ENCODE measurements around the gene DAZAP1.
A peak's percentile ranks its signal among the peaks of the same experiment; 100 is the strongest.

DAZAP1 gene

DNA sequence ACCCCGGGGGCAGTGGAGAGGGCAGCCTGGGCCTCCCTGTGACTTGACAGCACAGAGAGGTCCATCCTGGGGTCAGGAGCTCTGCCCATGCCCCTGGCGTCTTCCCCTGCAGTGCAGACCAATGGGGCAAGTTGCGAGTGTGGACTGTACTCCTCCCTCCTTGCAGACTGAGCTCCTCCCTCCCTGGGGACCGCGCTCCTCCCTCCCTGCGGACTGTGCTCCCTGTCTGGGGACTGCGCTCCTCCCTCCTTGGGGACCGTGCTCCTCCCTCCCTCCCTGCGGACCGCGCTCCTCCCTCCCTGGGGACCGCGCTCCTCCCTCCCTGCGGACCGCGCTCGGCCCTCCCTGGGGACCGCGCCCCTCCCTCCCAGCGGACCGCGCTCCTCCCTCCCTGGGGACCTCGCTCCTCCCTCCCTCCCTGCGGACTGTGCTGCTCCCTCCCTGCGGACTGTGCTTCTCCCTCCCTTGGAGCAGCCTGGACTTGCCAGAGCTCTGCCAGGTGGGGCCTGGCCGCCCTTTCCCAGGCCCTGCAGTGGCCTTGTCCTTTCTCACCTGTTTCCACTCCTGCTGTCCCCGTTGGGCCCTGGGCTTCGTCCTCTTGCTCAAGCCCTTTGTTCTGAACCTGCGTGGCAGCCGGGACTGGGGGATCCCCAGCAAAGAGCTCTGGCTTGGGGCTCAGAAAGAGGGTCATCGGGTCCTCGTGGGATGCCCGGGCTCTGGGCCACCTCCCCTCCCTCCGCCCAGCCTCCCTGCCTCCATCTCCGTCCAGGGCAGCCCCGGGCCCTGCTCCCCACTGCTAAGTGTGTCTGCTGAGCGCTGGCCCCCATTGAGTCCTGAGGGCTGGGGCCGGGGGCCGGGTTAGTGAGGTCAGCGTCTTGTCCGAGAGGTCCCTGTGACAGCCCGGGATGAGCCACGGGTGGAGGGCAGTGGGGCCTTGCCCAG lies 12.9 kb upstream of the DAZAP1 start:
- no peak for DNase-seq

DNA sequence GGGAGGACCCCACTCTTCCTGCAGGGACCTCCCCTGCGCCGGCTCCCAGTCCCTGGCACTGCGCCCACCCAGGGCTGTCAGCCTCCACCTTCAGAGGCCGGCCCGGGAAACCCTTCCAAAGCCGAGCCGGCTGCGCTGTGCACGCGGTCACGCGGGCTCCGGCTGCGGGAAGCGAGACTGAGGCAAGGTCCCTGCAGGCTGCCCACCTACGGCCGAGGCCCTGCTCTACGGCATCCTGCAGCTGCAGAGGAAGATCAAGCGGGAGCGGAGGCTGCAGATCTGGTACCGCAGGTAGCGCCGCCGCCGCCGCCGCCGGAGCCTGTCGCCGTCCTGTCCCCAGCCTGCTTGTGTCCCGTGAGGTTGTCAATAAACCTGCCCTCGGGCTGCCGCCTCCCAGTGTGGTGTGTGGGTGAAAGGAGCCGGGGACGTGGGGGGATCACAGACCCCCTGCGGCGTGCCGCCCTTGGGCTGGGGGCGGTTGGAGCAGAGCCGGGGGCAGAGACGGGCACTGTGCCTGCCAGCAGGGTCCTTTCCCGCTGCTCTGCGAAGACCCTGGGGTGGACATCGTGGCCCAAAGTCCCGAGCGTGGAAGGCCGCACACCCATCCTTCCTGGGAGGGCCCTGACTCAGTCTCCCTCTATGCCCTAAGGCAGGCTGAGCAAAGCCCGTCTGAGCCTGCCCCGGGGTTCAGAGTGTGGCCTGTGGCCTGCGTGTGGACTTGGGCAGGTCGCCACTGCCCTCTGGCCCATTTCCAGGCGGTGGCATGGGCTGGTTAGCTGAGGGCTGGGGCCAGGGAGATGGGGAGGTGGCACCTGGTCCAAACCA lies 12.0 kb upstream of the DAZAP1 start:
- DNase-seq, result no peak

DNA sequence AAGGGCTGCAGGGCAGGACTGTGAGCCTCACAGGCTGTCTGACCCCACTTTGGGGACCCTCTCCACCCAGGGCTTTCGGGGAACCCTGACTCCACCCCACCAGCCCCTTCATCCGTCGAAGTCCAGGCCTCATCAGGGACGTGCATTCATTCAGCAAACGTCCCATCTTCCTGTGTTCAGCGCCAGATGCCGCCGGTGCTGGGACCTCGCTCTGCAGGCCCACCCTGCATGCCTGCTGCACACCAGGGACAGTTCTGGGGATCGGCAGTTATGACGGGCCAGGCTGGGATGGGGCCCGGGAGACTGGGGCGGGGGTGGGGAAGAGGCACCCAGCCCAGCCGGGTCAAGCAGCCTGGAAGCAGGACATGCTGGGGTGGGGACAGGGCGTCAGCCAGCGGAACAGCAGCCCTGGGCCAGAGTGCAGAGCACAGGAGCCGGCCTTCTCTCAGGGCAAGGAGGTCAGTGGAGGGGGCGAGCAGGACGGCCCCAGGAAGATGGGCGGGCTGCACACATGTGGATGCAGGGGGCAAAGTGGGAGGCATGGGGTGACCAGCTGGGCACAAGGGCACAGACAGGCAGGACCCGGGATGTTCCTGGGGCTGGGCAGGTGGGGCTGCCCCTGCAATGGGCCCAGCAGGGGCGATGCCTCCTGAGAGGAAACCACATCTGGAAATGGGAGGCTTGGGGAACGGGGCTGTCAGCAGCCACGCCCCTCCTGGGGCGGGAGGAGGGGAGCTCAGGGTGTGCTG lies 11.2 kb upstream of the DAZAP1 start:
- DNase-seq, result no peak

DNA sequence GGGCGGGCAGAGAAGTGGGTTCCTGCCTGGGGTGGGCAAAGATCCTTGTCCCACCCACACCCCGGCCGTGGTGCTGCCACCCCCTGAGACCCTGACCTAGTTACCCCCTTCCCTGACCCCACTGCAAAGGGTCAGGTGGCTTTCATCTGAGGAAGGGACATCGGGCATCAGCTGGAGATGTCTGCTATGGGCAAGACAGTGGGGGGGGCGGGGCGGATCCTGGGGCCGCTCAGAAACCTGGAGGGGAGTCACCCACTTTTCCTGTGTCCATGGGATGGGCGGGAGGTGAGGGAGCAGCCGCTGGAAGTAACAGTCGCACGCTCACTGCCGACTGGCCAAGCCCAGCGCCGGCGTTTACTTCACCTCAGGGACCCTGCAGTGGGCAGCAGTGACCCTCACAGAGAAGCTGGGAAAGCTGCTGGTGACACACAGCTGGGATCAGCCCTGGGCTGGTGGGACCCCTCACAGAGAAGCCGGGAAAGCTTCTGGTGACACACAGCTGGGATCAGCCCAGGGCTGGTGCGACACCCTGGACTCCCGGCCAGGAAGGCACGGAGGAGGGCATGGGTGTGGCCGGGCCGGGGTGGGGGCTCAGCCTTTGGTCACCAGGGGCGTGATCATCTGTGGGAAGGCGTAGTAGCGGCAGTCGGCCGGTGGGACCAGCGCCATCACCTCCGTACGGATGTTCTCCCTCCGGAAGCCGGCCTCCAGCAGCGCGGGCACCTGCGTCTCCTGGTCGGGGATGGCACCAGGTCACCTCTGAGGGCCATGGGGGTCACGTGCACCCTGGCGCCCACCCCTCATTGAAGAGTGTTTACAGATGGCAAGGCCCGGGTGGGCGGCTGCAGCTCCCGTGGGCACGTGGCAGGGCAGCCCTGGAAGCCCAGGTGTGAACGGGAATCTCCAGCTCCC lies 10.4 kb upstream of the DAZAP1 start:
- DNase-seq, result no peak

DNA sequence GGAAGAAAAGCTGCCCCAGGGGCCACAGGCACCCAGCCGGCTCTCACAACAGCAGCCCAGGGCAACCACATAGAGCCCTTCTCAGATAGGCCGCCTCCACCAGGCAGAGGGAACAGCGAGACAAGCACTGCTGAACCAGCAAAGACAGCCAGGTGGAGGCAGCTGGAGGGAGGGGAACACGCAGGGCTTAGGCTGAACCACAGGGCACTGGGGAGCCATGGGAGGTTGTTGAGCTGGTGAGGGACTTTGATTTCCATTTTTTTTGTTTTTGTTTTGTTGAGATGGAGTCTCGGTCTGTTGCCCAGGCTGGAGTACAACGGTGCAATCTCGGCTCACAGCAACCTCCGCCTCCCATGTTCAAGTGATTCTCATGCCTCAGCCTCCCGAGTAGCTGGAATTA lies 9.5 kb upstream of the DAZAP1 start:
- DNase-seq, result no peak

DNA sequence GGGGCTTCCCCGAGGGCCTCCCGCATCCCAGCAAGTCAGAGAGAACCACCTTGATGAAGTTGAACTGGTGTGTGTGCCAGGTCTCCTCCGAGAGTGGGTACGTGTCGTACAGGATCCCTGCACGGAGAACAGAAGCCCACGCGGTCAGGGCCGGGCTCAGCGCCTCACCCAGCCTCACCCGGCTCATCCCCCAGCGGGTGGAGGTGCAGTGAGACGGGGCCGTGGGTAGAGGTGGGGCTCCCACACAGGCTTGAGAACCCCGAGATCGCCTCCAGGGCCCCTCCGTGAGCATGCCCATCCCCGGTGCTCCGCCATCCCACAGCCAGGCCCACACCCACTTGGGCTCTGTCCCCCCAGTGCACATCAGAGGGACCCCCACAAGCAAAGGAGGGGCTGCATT lies 8.3 kb upstream of the DAZAP1 start:
- DNase-seq, result no peak

DNA sequence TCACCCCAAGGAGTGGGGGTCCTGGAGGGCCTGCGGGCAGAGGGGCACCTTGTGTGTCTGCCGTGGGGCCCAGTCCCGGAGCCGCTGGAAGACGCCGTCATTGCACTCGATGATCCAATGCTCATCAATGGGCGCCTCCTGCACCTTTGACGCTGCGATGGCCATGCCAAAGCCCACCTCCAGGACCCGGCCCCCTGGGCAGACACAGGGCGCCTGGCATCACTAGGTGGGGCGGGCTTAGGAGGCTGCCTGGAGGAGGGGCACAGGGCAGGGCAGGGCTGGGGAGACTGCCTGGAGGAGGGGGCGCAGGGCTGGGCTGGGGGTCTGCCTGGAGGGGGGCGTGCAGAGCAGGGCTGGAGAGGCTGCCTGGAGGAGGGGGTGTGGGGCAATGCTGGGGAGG lies 7.6 kb upstream of the DAZAP1 start:
- DNase-seq, result no peak

DNA sequence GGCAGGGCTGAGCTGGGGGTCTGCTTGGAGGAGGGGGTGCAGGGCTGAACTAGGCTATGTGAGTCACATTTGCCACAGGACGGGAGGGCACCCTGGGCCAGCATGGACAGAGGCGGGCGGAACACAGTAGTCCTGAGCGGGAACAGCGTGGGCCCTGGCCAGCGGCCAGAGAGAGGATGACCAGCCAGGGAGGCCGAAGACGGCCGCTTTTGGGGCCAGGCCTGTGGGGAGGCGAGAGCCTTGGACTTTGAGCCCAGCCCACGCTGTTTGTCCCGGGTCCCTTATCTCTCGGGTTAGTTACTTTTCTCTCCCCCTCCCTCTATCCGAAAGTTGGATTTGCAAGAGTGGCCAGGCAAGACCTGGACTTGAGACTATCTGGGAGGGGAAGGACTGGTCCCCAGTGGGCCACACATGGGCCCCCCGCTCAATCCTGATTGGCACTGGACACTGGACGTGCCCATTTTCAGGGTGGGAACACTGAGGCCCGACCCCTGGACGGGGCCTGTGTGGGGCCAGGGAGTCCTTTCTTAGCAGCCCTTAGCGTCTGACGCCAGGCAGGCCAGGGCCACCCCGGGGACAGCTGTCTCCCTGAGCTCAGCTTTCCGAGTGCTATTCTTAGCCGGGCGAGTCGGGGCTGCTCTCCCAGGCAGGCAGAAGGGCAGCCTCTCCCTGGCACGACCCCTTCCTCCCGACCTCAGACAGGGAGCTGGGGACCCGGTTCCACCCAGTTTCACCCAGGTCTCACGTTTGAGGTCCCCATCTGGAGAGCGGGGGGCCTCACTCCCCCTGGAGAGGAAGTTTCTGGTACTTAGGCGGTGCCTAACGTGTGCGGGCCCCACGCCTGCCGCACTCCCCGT lies 6.9 kb upstream of the DAZAP1 start:
- DNase-seq, result peak; percentile 42

DNA sequence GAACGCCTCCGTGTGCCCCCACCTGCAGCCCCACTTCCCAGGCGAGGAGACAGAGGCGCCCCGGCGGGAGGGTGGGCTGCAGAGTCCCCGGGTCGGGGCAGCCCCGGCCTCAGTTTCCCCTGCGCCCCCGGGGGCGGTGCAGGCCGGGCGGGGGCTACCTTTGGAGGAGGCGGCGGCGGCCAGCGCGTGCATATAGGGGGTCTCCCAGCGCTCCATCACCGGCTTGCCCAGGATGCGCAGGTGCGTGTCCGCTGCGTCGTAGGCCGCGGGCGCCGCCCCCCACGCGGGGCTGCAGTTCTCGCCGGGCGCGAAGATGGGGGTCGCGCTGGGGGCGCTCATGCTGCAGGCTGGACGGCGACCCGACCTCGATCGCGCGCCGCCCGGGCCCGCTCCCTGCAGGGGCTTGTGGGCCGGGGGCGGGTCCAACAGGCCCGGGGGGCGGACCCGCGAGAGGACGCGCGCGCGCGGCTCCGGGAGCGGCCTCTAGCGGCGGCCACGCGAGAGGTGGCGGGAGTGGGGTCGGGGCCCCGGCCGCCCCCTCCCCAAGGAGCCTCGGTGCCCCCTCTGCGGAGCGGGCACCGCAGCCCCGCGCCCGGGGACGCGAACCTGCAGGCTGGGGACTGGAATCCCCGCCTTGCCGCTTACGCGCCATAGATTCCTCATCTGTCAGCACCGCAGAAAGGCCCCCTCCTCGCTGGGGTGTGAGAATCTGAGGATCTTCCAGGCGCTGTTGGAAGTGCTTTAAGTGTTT lies 6.1 kb upstream of the DAZAP1 start, which contains the start of gene GAMT:
GAMT (minus strand) TSS at position 405 of the 751 bp plus-strand sequence; CDS start at position 339, 66 bp downstream.
- peak; percentile 55 for DNase-seq

DNA sequence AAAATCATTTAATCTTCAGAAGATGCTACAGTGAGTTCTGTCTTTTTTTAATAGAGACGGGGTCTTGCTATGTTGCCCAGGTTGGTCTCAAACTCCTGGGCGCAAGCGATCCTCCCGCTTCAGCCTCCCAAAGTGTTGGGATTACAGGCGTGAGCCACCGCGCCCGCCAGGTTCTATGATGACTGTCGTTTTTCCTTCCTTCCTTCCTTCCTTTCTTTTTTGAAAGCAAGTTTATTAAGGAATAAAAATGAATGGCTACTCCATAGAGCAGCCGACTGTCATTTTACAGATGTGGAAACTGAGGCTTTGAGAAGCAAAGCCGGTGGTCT lies 5.5 kb upstream of the DAZAP1 start:
- no peak for DNase-seq

DNA sequence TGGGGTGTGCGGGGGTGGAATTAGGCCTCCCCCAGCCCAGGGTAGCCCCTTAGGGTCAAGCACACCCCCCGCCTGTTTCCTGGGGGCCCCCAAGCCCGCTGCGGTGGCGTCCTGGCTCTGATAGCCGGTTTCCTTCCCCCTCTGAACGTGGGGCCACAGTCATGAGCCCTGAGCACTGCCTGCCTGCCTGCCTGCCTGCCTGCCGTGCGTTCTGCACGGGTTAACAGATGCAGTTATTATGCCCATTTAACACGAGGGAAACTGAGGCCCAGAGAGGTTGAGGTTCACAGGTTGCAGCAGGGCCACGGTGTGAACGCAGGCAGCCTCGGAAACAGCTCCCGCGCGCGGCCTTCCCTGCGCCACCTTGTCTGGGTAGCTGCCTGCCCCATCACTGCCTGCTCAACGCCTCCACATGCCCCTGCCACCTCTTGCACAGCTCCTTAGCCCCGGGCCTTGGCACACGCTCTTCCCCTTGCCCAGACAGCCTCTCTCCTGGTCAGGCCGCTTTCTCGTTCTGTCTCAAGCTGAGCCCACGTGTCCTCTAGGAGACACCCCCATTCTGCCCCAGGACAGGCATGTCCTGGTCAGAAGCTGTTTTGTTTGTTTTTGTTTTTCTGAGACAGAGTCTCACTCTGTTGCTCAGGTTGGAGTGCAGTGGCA lies 4.8 kb upstream of the DAZAP1 start:
- DNase-seq, result no peak

DNA sequence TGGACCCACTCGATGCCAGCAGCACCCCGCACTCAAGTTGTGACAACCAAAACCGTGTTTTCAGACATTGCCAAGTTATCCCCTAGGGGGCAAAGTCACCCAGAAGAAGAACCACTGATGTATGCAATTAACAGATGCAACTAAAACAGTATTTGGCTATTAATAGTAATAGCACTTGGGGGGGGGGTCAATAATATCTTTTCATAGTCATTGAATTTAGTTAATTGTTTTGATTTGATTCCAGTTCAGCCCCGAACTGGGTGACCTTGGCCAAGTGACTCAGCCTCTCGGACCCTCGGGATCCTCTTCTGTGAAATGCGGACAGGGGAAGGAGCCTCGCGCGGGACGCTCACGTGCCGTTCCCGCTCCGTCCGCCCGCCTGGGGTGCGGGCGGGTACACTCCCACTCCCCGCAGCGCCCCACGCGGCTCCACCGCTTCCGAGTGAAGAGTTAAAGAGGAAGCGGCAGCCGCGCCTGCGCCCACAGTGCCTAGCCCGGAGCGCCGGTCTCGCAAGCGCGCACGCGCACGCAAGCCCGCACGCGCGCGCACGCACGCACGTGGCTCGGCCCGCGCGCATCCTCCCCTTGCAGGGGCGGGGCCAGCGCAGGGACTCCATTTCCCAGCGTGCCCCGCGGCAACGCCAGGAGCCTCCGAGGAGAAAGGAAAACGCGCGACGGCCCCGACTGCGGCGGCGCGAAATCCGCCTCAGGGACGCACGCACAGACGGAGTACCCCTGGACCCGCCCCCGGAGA lies 435 bp upstream of the DAZAP1 start:
- peak; percentile 99 for DNase-seq

DNA sequence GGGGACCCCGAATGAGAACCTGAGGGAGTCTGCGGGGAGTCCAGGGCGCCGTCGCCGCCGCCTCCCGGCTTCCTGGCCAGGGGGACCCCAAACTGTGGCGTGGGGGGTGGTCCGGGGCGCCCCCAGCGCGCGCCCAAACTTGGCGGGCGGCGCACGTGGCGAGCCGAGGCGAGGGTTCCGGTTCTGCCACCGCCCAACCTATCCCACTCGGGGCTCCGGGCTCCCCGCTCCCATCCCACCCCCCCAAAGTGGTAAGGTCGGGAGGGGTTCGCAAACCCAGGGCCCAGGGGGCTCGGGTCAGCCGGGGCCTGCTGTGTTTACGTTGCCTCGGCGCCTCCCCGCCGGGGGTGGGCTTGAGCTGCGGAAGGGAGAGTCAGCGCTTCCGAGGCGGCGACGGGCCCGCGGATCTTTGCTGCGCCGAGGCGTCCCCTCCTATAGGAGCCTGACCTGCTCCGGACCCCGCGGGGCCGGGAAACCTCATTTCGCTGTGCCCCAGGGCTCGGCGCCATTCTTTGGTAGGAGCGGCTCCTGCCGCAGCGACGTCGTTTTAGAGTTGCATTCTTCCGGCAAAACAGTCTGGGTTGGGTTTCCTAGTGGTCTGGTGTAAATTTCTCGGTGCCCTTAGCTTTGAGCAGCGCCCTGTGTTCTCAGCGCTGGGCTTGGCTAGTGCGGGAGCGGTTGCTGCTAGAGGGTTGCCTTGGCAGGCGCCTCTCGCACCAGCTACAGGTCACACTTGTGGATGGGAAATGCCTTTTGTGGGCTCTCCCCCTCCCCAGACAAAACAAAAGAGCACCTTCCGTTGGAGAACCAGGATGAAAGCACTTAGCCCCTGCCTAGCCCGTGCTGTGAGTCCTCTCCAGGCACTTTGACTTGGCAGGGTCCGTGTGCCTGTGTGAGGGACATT lies 1.2 kb downstream of the DAZAP1 start:
- peak; percentile 53 for DNase-seq

DNA sequence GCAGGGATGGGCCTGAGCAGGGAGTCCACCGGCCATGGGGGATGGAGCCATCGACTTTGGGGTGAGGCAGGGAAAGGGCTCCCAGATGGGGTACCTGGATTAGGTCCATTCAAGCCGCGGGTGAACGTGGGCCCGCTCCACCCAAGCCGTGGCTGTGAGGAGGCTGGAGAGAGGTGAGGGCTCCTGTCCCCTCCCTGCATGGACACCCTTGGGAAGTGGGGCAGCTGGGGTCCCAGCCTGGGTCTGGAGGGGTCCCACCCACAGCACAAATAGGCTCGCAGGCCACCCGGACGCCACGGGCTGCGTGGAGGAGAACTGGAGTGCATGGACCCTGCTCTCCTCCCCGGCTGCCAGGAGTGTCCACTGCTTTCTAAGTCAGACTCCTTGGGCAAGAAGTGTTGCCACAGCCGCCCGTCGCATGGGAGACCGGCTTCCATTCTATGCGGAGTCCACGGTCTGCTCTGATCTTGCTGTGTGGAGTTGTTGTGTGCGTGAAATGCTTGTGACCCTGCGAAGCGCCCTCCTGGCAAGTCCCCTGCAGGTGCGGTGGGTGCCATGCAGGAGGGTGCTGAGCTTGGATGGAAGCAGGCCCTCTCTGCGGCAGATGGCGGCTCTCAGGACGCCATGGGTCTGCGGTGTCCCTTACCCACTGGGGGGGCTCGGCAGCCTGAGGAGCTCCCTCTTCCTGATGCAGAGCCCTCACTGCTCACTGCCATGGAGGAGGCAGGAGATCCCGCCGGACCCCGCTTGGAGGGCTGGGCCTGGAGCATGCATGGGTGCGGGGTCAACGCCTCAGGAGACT lies 2.0 kb downstream of the DAZAP1 start:
- DNase-seq, result no peak

DNA sequence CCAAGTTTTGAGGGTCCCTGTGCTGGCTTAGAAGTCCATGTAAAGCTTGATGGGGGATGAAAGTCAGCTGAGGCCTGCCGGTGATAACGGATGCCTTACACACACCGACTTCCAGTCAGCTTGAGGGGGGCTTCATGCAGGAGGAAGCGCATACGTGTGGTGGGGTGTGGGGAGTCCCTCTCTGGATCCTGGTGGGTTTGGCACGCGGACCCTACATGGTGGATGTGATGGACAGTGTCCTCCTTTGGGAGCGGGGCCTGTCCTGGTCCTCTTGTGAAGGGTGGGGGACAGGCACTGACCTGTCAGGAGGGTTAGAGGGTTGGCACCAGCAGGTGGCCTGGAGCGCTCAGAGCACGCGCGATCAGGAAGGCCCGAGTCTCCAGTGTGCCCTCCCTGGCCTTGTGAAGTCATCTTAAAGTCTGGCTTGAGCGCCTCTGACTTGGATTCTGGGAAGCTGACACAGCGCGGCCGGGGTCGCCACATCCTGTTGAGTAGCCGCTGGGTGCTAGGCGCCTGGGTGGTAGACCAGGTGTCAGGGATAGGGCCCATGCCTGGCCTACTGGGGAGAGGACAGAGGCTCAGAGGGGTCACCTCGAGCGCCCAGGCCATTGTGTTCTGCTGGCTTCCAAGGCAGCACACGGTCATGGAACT lies 2.9 kb downstream of the DAZAP1 start:
- DNase-seq, result peak; percentile 64

DNA sequence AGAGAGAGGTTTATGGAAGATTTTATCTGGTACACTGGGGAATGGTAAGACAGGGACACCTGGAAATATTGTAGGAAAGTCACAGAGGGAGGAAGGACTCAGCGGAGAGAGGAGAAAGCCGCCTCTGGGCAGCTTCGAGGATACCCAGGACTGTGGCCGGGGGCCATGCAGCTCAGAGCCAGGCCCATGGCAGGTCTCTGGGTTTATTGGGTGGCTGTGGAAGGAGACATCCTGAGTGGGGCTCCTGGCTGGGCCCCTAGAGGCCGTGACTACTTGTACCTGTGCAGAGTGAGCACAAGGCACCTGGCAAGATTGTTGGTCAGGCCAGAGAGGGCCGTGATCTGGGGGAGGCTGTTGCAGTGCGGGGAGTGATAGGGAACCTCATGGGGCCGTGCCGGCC lies 3.4 kb downstream of the DAZAP1 start:
- DNase-seq, result no peak

Data from EL (cell line).